Neural cell (in vitro differentiated cells): ENCODE results near the gene POLE. TPM values are rescaled to one million over a fixed set of nuclear protein-coding genes. Genes with fewer than 3 reads are reported as not detected.

ENCODE experiments used
- H2AFZ ChIP-seq: fragments of 200-600, 300-800 bp; sonication (generic), shearing (Covaris generic); 2 replicates; pipeline ENCODE4 v1.6.0; 2014; ENCODE audit warnings: low read depth, mild to moderate bottlenecking, antibody characterized with exemption, low read length, moderate library complexity
- H3F3A ChIP-seq: fragments of 200-600 bp; shearing (Covaris generic); 2 replicates; pipeline ENCODE4 v1.6.1; 2016; ENCODE audit warnings: mild to moderate bottlenecking, moderate library complexity, mixed read lengths, antibody characterized with exemption, low read length; ENCODE audit not compliant: insufficient read depth, poor library complexity, severe bottlenecking
- H3K27ac ChIP-seq: fragments of 200-600, 300-800 bp; sonication (generic), shearing (Covaris generic); 2 replicates; pipeline ENCODE4 v1.5.1; 2014; ENCODE audit warnings: mild to moderate bottlenecking, low read length, moderate library complexity
- H3K27me3 ChIP-seq: fragments of 300-800, 200-600 bp; sonication (generic), shearing (Covaris generic); 2 replicates; pipeline ENCODE4 v1.6.0; 2014; ENCODE audit warnings: mild to moderate bottlenecking, low read depth, low read length, moderate library complexity; ENCODE audit not compliant: insufficient read depth
- H3K36me3 ChIP-seq: fragments of 300-800, 200-600 bp; sonication (generic), shearing (Covaris generic); 2 replicates; pipeline ENCODE4 v1.5.1; 2014; ENCODE audit warnings: mild to moderate bottlenecking, antibody characterized with exemption, low read length, moderate library complexity; ENCODE audit not compliant: insufficient read depth
- H3K4me2 ChIP-seq: fragments of 300-800, 200-600 bp; sonication (generic), shearing (Covaris generic); 2 replicates; pipeline ENCODE4 v1.6.0; 2014; ENCODE audit warnings: mild to moderate bottlenecking, low read length
- H3K4me3 ChIP-seq: fragments of 300-800, 200-600 bp; sonication (generic), shearing (Covaris generic); 2 replicates; pipeline ENCODE4 v1.5.1; 2014; ENCODE audit warnings: mild to moderate bottlenecking, low read length, moderate library complexity
- H3K79me2 ChIP-seq: fragments of 200-600 bp; shearing (Covaris generic); replicated peaks from 2 replicates; pipeline ENCODE4 v1.6.0; 2014; ENCODE audit warnings: mild to moderate bottlenecking, low read length, moderate library complexity; ENCODE audit not compliant: insufficient read depth
- H3K9ac ChIP-seq: fragments of 300-800, 200-600 bp; sonication (generic), shearing (Covaris generic); 2 replicates; pipeline ENCODE4 v1.6.1; 2016; ENCODE audit warnings: mild to moderate bottlenecking, low read length, mixed read lengths
- H3K9me2 ChIP-seq: fragments of 200-600 bp; shearing (Covaris generic); 2 replicates; pipeline ENCODE4 v1.6.1; 2016; ENCODE audit warnings: mild to moderate bottlenecking, low read length, mixed read lengths; ENCODE audit not compliant: insufficient read depth
- H3K9me3 ChIP-seq: fragments of 200-600, 300-800 bp; sonication (generic), shearing (Covaris generic); 2 replicates; pipeline ENCODE4 v1.6.1; 2016; ENCODE audit warnings: mild to moderate bottlenecking, mixed run types, low read length, moderate library complexity, mixed read lengths
- H4K20me1 ChIP-seq: fragments of 200-600 bp; shearing (Covaris generic); 2 replicates; pipeline ENCODE4 v1.6.1; 2016; ENCODE audit warnings: mild to moderate bottlenecking, mixed run types; ENCODE audit not compliant: insufficient read depth
- CTCF ChIP-seq: fragments of 450-650 bp; IDR thresholded peaks from 2 replicates; pipeline ENCODE4 v1.5.1; 2014; ENCODE audit warnings: antibody characterized with exemption, mild to moderate bottlenecking, moderate library complexity; ENCODE audit not compliant: poor library complexity, severe bottlenecking
- EP300 ChIP-seq: fragments of 450-650 bp; conservative IDR thresholded peaks from 2 replicates; pipeline ENCODE4 v1.6.1; 2014; ENCODE audit warnings: antibody characterized with exemption, mild to moderate bottlenecking, moderate library complexity; ENCODE audit not compliant: poor library complexity, severe bottlenecking
- EZH2 ChIP-seq: fragments of 200-600, 300-800 bp; shearing (Covaris generic), sonication (generic); IDR thresholded peaks from 2 replicates; pipeline ENCODE4 v1.6.1; 2014; ENCODE audit warnings: antibody characterized with exemption, low read length, borderline replicate concordance, mild to moderate bottlenecking; ENCODE audit not compliant: insufficient read depth, poor library complexity, severe bottlenecking
- MXI1 ChIP-seq: fragments of 450-650 bp; conservative IDR thresholded peaks from 2 replicates; pipeline ENCODE4 v1.6.1; 2014; ENCODE audit warnings: antibody characterized with exemption, mild to moderate bottlenecking; ENCODE audit not compliant: poor library complexity, severe bottlenecking
- POLR2AphosphoS5 ChIP-seq: IDR thresholded peaks from 2 replicates; pipeline ENCODE4 v1.6.1; 2012
- RAD21 ChIP-seq: fragments of 450-650 bp; conservative IDR thresholded peaks from 2 replicates; pipeline ENCODE4 v1.6.1; 2014; ENCODE audit warnings: antibody characterized with exemption, mild to moderate bottlenecking, moderate library complexity
- REST ChIP-seq: IDR thresholded peaks from 2 replicates; pipeline ENCODE4 v1.6.1; 2012; ENCODE audit warnings: borderline replicate concordance
- SMC3 ChIP-seq: fragments of 450-650 bp; conservative IDR thresholded peaks from 2 replicates; pipeline ENCODE4 v1.6.1; 2014; ENCODE audit warnings: antibody characterized with exemption, mild to moderate bottlenecking, moderate library complexity; ENCODE audit not compliant: poor library complexity
- TAF1 ChIP-seq: IDR thresholded peaks from 2 replicates; pipeline ENCODE4 v1.6.1; 2012; ENCODE audit warnings: low read depth
- polyA plus RNA-seq: library from polyadenylated mRNA; depleted of rRNA; stranded (reverse); fragments of >200 nt; gene quantifications from 2 replicates; pipeline ENCODE4 v1.2.3, GENCODE V29; 2014

POLE gene
- polyA plus RNA-seq, 1 donor from 2014 or later = 8.5 TPM

GRCh38 chr12:132720606-132721345 lies 33.6 kb upstream of the POLE start:
- Histone ChIP-seq H3K79me2 (no peaks in the 10 kb centered on the region), H3K4me2 (no peak overlapping the region), H2AFZ (no peak overlapping the region), H4K20me1 (no peaks in the 10 kb centered on the region), H3K27ac (no peak overlapping the region), H3K9ac (no peak overlapping the region), H3K36me3 (no peaks in the 10 kb centered on the region), H3K4me3 (no peak overlapping the region), H3K9me3 (no peaks in the 10 kb centered on the region), H3K9me2 (no peaks in the 10 kb centered on the region), H3K27me3 (no peaks in the 10 kb centered on the region), H3F3A (no peaks in the 10 kb centered on the region)
- TF ChIP-seq EP300 (no peak), REST (no peak), TAF1 (no peak), SMC3 (no peak), RAD21 (no peak), MXI1 (no peak), EZH2 (no peak), CTCF (no peak)

- Histone ChIP-seq H3F3A (no peaks in the 10 kb centered on the region), H3K27ac (no peak overlapping the region), H3K79me2 (no peaks in the 10 kb centered on the region), H3K27me3 (no peaks in the 10 kb centered on the region), H3K9ac (no peak overlapping the region), H3K36me3 (no peaks in the 10 kb centered on the region), H3K9me2 (no peaks in the 10 kb centered on the region), H2AFZ (no peak overlapping the region), H3K4me3 (no peak overlapping the region), H4K20me1 (no peaks in the 10 kb centered on the region), H3K4me2 (no peak overlapping the region), H3K9me3 (no peaks in the 10 kb centered on the region)
- no peak for TF ChIP-seq CTCF
- no peak for TF ChIP-seq REST
- TF ChIP-seq MXI1 = no peak
- TF ChIP-seq TAF1 = no peak
- TF ChIP-seq EP300 = no peak
- TF ChIP-seq RAD21 = no peak
- TF ChIP-seq EZH2 = no peak
- no peak for TF ChIP-seq POLR2AphosphoS5
- TF ChIP-seq SMC3 = no peak
Observed at GRCh38 chr12:132719954-132720324, 32.8 kb upstream of the POLE start.
